Parathyroid adenoma (tissue), 2 donors: ENCODE measurements around the gene POLN.
A peak's percentile ranks its signal among the peaks of the same experiment; 100 is the strongest.

Experiments used
- H2AFZ ChIP-seq: fragments of 300-600 bp; sonication (generic); one replicate; pipeline ENCODE4 v1.7.0; 2017; ENCODE audit warnings: antibody characterized with exemption, mild to moderate bottlenecking
- H3K27ac ChIP-seq: fragments of 300-600 bp; sonication (generic); one replicate; pipeline ENCODE4 v1.7.0; 2017
- H3K27me3 ChIP-seq: fragments of 300-600 bp; sonication (generic); one replicate; pipeline ENCODE4 v1.7.0; 2017; ENCODE audit warnings: low read length; ENCODE audit not compliant: control insufficient read depth, insufficient read depth
- H3K36me3 ChIP-seq: fragments of 300-600 bp; sonication (generic); one replicate; pipeline ENCODE4 v1.7.0; 2017; ENCODE audit warnings: low read length; ENCODE audit not compliant: control insufficient read depth, insufficient read depth
- H3K4me1 ChIP-seq: fragments of 300-600 bp; sonication (generic); one replicate; pipeline ENCODE4 v1.7.0; 2017; ENCODE audit warnings: control low read depth
- H3K4me2 ChIP-seq: fragments of 300-600 bp; sonication (generic); one replicate; pipeline ENCODE4 v1.7.0; 2017; ENCODE audit warnings: low read length
- H3K4me3 ChIP-seq: fragments of 300-600 bp; sonication (generic); one replicate; pipeline ENCODE4 v1.7.0; 2017; ENCODE audit warnings: low read depth, low read length
- H3K79me2 ChIP-seq: fragments of 300-600 bp; sonication (generic); one replicate; pipeline ENCODE4 v1.7.0; 2017; ENCODE audit warnings: control low read depth
- H3K9ac ChIP-seq: fragments of 300-600 bp; sonication (generic); one replicate; pipeline ENCODE4 v1.7.0; 2017; ENCODE audit warnings: mild to moderate bottlenecking
- H3K9me3 ChIP-seq: fragments of 300-600 bp; sonication (generic); one replicate; pipeline ENCODE4 v1.7.0; 2017; ENCODE audit warnings: low read length; ENCODE audit not compliant: control insufficient read depth
- CTCF ChIP-seq: fragments of 300-600 bp; sonication (generic); IDR thresholded peaks from one replicate; pipeline ENCODE4 v1.7.0; 2017; ENCODE audit warnings: antibody characterized with exemption, mild to moderate bottlenecking
- donor health status: primary hyperparathyroidism.

Gene POLN

GRCh38 chr4:2258091-2259035, 16.4 kb upstream of the POLN start:
- no peak overlapping the region for H3K4me2 ChIP-seq
- H2AFZ ChIP-seq, result no peak overlapping the region
- H3K4me1 ChIP-seq, result peaks cover 12% of the 10 kb centered on the region
- peaks cover 5% of the 10 kb centered on the region for H3K79me2 ChIP-seq
- H3K4me3 ChIP-seq, result no peak overlapping the region
- no peaks in the 10 kb centered on the region for H3K36me3 ChIP-seq
- no peaks in the 10 kb centered on the region for H3K27me3 ChIP-seq
- no peak overlapping the region for H3K9ac ChIP-seq
- TF ChIP-seq CTCF, result no peak
- no peak overlapping the region for H3K27ac ChIP-seq
- H3K9me3 ChIP-seq, result no peaks in the 10 kb centered on the region

GRCh38 chr4:2257361-2258081, 15.6 kb upstream of the POLN start:
- Histone ChIP-seq H2AFZ (no peak overlapping the region), H3K4me1 (peaks cover 12% of the 10 kb centered on the region), H3K4me2 (no peak overlapping the region), H3K9me3 (no peaks in the 10 kb centered on the region), H3K27me3 (no peaks in the 10 kb centered on the region), H3K79me2 (peaks cover 5% of the 10 kb centered on the region), H3K4me3 (no peak overlapping the region), H3K36me3 (no peaks in the 10 kb centered on the region), H3K9ac (no peak overlapping the region), H3K27ac (peak overlapping the region; percentile 39)
- TF ChIP-seq CTCF, result no peak

- TF ChIP-seq CTCF, result no peak
- peaks cover 12% of the 10 kb centered on the region for H3K4me1 ChIP-seq
- H3K4me3 ChIP-seq, result no peak overlapping the region
- no peaks in the 10 kb centered on the region for H3K9me3 ChIP-seq
- H3K79me2 ChIP-seq, result peaks cover 5% of the 10 kb centered on the region
- no peak overlapping the region for H3K4me2 ChIP-seq
- H3K36me3 ChIP-seq, result no peaks in the 10 kb centered on the region
- no peak overlapping the region for H3K9ac ChIP-seq
- peak overlapping the region; percentile 39 for H3K27ac ChIP-seq
- H2AFZ ChIP-seq, result no peak overlapping the region
- H3K27me3 ChIP-seq, result no peaks in the 10 kb centered on the region
Observed at GRCh38 chr4:2256781-2257191, 14.9 kb upstream of the POLN start.

- Histone ChIP-seq H3K27ac (peak overlapping the region; percentile 39), H3K9ac (no peak overlapping the region), H3K4me2 (no peak overlapping the region), H3K79me2 (peaks cover 5% of the 10 kb centered on the region), H3K4me3 (no peak overlapping the region), H3K4me1 (peaks cover 12% of the 10 kb centered on the region), H3K36me3 (no peaks in the 10 kb centered on the region), H2AFZ (no peak overlapping the region), H3K27me3 (no peaks in the 10 kb centered on the region), H3K9me3 (no peaks in the 10 kb centered on the region)
- TF ChIP-seq CTCF, result no peak
Observed at GRCh38 chr4:2256156-2256731, 14.3 kb upstream of the POLN start.
